ENCODE measurements around the gene PIP4K2A.

The PIP4K2A gene

DNA sequence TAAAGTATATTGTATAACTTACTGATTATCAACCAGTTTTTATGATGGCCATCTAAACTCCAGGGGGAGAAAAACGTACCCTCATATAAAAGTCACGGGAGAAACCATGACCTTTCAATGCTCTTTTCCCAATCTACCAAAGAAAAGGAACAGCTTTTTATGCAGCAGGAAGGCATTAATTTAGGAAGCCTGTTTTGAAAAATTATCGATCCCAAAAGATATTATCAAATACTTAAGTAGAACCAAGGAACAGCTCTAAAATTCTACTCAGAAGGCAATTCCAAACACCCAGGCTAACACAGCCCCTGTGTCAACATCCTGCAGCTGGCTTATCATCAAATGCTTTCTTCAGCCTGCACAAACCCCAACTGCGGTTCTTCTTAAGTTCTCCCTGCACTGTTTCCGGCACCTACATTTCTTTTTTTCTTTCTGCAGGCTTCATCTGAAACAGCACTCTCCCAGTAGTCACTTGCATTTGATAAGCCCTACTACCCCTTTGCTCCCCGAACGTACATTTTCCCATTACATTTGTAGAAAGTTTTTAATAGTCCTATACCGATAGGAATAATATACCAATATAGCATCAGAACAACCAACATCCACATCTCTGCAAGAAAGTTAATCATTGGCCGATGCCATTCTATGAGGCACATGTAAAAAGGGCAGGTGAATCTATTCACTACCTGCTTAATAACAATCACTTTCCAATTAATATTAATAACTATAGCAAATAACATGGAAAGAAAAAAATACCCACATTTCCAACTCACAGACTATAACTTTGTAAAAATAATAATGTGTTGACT, 47.9 kb downstream of the PIP4K2A start:
- DNase-seq (ENCODE audit: low spot score), result peak; percentile 83

DNA sequence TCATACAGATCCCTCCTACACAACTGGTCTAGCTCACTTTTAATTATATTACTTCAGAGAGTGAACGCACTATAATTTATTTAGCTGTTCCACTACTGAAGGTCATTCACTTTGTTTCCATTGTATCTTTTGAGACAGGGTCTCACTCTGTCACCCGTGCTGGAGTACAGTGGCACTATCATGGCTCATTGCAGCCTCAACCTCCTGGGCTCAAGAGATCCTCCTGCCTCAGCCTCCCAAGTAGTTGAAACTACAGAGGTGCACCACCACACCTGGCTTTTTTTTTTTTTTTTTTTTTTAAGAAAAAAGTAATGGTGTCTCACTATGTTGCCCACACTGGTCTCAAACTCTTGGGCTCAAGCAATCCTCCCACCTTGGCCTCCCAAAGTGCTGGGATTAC, 49.0 kb downstream of the PIP4K2A start:
- no peak for DNase-seq (ENCODE audit: low spot score)

DNA sequence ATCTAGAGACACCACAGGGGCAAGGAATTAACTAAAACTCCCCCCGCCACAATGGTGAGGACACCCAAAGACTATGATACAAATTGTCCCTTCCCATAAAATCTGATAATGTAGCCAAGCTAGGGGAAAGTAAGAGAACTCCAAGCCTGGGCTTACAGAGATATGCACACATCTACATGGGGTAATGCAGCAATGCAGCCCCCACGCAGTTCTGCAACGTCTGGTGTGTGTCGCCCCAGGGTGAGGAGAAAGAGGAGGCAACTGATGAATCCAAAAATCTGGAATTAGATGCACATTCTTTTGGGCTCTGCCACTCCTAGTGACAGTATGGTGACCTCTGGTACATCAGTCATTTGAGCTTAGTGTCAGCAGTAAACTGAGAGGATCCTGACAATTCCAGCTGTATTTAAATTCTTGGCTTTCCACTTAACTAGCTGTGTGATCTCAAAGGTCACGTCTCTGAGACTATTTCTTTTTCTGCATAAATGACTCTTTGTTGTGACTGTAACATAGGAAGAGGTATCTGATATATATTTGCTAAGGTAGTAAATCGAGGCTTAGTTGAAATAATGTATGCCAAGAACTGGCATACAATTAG, 51.5 kb downstream of the PIP4K2A start:
- DNase-seq (ENCODE audit: low spot score), result no peak

DNA sequence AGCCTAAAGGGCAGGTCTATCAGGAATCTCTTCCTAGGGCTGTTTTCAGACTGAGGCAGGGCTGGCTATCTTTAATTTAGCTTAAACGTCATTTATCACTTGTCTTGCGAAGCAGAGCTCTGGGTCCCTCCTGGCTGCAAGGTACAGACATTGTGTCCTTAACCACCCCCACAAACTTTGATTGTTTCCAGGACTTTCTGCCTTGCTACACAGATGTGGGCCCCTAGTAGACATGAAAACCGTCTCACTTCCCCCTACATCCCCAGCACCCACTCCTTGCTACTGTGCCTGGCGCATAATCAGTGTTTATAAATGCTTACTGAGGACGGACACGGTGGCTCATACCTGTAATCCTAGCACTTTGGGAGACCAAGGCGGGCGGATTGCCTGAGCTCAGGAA, 54.5 kb downstream of the PIP4K2A start:
- no peak for DNase-seq (ENCODE audit: low spot score)

DNA sequence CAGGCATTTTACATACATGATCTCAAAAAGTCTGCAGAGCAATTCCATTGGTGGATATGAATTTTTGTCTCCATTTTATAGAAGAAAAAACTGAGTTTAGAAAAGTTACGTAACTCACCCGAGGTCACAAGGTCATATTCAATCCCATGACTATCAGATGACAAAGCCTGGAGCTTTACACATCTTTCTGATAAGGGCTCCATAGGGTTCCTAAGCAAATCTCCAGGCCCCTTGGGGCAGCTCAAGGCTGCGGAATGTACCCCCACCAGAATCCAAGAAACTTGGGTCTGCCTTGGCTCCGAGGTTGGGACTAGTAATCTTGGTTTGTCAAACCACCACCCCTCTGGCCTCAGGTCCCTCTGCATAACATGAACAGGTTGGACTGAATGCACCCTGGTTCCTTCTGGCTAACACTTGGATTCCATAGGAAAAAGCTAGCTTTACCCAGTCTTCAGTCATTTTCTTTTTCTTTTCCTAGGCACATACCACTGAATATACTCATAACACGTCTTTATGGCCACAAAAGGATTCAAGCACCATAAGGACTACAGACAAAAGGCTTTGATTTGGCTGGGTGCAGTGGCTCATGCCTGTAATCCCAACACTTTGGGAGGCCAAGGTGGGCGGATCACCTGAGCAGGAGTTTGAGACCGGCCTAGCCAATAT, 55.5 kb downstream of the PIP4K2A start:
- DNase-seq (ENCODE audit: low spot score), result no peak

DNA sequence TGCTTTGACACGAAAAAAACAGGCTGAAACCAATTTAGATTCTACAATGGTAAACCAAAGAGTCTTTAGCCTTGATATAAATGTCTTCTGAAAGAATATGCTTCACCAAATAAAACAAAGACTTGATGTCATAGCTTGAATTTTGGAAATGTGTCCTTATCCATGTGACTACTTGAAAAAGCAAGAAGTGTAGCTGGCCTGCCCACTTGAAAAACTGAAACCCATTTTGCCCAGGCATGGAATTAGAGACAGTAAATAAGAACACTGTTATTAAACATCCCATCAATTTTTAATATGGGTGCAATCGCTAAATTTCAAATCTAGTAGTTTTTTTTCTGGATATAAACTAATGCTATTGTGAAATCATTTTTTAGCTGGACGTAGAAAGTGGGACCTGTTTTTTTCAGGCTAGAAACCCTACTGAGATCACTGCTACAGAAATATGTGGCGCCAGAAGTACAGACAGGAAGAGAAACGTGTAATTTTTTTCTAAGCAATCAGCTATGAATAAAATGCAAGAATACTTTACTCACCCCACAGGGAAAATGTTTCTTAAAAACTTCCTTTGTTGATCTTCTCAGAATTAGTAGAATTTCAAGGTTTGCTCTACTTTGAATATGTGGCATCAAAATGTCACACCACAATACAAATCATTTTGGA, 56.7 kb downstream of the PIP4K2A start:
- DNase-seq (ENCODE audit: low spot score), result no peak

DNA sequence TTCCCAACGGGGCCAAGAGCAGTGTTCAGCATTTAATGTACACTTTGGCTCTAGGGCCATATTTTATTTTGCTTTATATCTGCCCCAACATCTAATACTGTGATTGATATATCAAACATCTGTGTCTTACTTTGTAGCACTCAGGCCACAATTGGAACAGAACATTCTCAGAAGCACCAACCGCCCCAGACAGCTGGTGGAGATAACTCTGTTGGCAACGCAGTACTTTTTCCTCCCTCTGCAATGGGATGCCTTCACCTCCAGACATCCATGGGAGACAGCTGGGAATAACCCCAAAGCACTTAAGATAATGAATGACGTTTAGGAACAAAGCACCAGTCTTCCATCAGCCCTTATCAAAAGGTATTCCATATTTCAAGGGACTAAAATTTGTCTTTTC, 57.4 kb downstream of the PIP4K2A start:
- DNase-seq (ENCODE audit: low spot score), result no peak

DNA sequence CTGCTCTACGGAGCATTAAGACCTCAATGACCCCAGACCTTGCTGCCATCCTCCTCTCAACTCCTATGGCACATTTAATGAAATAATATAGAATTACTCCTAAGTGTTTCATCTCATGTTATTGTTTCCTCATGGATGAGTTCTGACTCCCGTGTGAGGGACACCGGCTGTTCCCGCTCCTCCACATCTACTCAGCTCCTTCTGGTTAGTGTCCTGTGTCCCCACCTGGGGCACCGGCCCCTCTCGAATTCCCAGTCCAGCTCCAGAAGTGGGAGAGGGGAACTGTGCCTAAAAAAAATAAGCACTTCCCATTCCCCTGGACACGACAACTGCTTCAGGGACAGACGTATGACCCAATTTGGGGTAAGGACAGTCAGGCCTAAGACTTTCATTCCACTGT, 58.3 kb downstream of the PIP4K2A start:
- DNase-seq (ENCODE audit: low spot score), result no peak

DNA sequence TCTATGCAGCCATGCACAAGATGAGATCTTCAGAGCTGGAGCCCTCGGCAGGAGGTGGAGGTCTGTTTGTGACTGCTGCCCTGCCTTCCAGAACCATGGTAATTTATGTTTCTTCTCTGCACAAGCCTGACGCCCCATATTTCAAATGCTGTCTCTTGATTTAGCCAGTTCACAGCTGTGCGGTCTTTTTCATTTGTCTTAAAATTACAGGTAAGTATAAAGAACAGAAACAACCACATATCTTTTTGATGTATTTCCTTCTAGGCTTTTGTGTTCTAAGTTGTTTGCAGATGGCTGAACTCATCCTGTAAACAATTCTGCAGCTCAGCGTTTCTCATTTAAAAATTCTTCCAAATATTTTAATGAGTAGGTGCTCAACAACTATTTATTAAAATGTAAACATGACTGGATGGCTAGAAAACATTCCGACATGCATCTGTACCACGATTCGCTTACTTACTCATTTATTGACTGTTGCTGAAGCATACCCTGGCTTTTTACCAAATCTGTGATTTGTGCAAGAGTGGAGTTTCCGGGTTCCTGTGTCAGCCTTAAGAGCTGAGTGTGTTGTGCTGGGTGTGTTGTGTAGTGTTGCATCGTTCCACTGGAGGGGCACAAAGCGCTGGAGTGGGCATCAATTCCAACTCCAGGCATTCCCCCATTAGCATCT, 58.9 kb downstream of the PIP4K2A start:
- DNase-seq (ENCODE audit: low spot score), result peak; percentile 66

DNA sequence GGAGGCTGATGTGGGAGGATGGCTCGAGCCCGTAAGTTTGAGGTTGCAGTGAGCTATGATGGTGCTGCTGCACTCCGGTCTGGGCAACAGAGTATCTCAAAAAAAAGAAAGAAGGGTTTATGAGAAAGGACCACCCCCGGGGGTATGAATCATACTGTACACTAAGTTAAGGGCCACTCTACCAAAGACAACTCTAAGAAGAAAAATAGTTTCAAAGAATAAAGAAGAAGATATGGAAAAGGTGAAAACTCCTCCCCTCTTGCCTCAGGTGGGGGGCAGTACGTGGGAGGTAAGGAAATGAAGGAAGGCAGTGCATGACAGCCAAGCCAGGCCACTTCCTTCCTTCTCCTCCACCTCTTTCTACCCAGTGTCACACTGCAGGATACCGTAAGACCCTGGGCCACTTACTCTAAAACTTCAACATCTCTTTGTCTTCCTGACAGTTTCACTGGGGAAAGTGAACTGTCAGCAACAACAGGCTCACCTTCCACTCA, 61.3 kb downstream of the PIP4K2A start:
- DNase-seq (ENCODE audit: low spot score), result peak; percentile 52

DNA sequence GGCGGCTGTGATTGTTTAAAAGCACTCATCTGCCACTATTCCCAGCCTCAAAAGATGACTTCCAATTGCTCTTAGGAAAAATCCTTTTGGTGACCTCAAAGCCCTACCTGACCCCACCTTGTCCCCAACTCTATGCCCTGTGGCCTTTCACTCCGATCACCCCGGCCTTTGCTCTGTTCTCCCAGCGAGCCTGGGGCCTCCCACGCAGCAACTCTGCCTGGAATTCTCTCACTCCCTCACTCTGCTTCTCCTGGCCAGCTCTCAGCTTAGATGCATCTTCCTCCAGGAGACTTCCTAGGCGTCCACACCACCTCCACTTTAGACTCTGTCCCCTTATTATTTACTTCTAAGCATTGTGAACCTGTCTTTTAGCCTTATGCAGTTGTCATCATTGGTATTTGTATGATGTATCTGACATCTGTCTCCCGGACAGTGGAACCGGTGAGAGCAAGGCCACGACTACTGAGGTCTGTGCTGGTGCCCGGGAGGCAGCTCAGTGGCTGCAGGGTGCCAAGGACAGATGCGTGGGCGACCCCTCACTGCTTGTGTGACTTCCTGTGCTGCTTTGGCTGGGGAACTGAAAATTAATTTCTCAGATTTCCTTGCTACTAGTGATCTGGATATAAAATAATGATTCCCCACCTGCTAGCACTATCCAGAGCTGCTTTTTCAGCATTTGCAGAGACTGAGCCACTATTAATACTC, 63.0 kb downstream of the PIP4K2A start:
- DNase-seq (ENCODE audit: low spot score), result no peak

DNA sequence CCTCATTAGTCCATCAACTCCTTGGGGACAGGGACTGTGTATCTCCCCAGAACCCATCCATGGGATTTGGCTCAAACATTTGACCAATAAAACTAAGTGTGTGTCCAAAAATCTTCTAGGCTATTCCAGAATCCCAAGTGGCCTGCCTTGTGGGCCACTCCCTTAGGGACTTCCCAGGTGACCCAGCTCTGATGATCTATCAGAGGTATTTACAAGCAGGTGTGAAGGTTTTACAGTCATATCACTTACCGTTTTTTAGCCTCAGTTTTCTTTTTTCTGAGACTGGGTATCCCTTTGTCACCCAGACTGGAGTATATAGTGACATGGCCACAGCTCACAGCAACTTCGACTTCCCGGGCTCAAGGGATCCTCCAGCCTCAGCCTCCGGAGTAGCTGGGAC, 64.4 kb downstream of the PIP4K2A start:
- no peak for DNase-seq (ENCODE audit: low spot score)

DNA sequence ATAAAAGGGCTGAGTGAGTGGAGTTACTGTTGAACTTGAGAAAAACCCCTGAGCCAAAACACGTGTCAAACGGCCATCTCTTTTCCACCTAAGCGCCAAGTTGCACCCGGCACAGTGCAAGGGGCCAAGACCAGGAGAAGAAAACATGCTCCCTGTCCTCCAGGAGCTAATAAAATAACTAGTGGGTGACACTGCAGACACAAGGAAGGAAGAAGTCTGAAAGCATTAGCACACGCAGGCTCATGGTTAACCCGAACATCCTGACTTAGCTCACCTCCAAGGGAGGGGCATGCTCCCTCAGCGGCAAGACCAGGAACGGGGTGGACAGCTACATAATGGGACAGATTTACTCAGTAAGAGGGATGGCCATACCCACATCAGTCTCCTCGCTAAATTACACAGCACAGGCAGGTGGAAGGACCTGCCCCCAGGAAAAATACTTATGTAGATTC, 65.0 kb downstream of the PIP4K2A start:
- no peak for DNase-seq (ENCODE audit: low spot score)

DNA sequence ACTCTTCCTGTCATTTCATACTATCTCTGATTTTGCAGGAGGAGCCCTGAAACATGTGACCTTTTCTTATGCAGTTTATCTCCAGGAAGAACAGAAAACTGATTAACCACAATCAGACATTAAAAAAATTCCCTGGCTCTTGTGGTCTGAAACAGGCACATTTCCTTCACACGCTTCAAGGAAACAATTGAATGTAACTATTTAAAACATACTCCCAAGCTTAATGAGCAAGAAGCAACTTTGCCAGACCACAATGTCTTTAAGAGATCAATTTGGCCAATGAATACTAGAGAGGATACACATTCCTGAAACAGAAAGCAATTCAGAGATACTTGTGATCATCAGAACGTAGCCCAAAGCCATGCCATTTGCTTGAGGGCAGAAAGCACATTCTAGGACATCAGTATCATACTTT, 65.8 kb downstream of the PIP4K2A start:
- DNase-seq (ENCODE audit: low spot score), result no peak

DNA sequence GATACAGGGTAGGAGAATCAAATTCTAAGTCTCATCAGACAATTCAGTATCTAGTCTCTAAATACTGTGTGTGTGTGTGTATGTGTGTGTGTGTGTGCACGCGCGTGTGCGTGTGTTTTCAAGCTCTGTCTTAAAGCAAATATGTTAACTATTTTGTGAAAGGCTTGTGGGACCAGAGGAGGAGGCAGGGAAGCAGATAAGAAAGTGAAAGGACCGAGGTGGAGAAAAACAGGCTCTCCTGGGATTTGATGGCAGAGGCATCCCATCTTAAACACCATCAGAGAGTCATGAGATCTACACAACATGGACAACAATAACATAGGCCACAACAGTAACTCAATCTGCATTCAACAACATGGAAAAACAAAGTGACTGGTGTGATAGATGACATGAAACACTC, 67.1 kb downstream of the PIP4K2A start:
- DNase-seq (ENCODE audit: low spot score), result no peak

DNA sequence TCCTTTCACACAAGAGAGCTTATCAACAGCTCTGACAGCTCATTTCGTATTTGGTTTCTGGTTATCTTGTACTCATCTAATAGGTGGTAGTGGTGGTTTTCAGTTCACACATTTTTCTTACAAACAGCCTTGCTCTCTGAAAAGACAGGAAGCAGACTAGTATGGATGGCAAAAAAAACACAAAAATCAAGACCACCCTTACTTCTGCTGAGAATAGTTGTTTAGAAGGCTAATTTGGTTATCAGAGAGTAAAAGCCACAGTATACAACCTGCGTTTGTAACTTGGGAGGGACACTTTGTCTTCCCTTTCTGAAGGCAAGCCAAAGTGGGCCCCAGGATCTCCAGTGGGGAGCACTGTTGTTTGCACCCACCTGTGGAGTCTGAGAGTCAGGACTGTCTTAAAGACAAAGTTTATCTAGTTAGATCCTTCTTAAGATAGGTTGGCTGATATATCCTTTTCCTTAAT, 68.0 kb downstream of the PIP4K2A start:
- DNase-seq (ENCODE audit: low spot score), result peak; percentile 59

DNA sequence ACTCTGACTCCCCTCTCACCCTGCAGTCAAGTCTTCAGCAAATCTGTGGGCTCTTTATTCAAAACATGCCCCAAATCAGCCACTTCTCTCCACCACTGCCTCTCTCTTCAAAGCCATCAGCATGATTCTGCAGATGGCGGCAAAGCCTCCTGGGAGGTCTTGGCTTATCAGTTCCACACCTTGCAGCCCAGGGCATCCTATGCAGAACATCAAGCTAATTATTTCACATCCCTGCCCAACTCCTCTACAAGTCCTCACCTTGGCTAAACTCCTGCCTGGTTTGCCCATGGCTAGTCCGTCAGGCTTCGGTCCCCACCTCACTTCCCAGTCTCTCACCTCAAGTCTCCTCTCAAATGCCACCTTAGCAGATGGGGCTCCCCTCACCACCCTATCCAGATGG, 70.2 kb downstream of the PIP4K2A start:
- no peak for DNase-seq (ENCODE audit: low spot score)

DNA sequence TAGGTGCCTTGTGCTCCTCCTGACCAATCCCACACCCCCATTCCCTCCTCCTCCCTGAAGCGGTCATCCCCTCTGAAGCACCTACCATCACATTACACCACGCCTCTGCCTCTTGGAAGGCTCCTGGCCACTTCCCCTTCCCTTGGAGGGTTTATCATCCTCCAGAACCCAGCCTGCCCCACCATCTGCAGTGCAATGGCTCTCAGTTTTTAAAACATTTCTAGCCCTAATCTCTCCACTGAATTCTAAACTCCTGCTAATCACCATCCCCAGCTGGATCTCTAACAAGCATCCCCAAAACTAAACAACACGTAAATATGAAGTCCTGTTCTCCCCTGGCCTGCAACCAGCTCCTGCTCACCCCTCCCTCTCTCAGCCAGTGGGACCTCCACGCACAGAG, 70.6 kb downstream of the PIP4K2A start:
- no peak for DNase-seq (ENCODE audit: low spot score)

DNA sequence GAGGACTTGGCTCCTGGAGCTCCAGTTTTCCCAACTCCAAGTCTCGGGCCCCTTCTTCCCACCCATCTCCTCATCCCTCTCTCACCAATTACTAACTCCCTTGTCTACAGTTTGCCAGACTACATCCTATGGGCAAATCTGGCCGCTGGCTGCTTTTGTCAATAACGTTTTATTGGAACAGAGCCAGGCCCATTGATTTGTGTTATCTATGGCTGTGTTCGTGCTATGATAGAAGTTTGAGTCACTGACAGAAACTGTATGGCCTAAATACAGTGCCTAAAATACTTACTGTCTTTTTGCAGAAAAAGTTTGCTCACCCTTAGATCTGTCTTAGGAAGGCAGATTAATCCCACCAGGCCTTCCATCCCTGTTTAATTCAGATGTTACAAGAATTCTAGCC, 71.3 kb downstream of the PIP4K2A start:
- no peak for DNase-seq (ENCODE audit: low spot score)

DNA sequence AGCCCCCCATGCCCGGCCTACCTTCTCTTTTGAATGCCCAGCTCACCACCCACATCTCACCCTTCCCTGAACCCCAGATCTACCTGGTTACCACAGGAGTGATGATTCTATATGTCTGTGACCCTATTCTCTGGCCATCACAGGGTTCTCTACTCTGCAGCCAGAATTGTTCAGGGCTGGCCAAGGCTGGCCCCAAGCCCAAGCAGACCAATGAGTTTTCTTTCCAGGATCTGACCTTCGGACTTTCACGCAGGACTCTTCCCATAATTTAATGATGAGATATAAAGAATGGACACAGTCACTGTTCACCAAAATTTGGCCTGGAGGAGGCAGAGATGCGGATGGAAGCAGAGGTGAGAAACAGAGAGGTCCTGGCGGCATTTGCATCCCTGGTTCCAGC, 72.6 kb downstream of the PIP4K2A start:
- DNase-seq (ENCODE audit: low spot score), result no peak

DNA sequence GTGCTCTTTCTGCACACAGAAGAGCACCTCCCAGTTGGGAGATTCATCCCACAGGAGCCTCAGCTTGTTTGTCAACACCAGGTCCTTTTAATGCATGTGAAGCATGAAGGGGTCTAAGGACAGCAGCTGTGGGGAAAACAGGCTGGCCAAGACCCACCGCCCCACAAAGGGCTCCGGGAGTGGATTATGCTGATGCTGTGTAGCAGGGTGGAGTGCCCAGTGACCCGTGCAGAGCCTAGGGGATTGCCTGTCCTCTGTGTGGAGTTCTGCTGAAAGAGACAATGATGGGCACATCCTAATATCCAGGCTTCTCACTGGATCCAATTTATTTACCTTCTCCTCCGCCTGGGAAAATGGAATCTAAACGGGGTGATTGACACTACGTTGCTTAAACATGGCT, 74.0 kb downstream of the PIP4K2A start:
- DNase-seq (ENCODE audit: low spot score), result no peak
